GM12892 (cell line): ENCODE data around the gene TMEM120B.

Experiments used
- DNase-seq: peaks from one replicate; pipeline ENCODE4 v3.0.0; 2011; ENCODE audit not compliant: insufficient read length
- FAIRE-seq: peaks from 2 replicates; lab custom pipeline; 2011; peaks lifted over from hg19 to GRCh38; lab: Jason Lieb, UNC
- POLR2A ChIP-seq: IDR thresholded peaks from 2 replicates; pipeline ENCODE4 v1.6.1; 2011; ENCODE audit warnings: low read depth, low read length, control low read depth
- POLR2AphosphoS5 ChIP-seq: IDR thresholded peaks from 2 replicates; pipeline ENCODE4 v1.6.1; 2011; ENCODE audit warnings: low read depth, low read length, control low read depth
- TAF1 ChIP-seq: IDR thresholded peaks from 2 replicates; pipeline ENCODE4 v1.6.1; 2011; ENCODE audit warnings: low read depth, mild to moderate bottlenecking, control low read depth, low read length, borderline replicate concordance

Gene TMEM120B

DNA sequence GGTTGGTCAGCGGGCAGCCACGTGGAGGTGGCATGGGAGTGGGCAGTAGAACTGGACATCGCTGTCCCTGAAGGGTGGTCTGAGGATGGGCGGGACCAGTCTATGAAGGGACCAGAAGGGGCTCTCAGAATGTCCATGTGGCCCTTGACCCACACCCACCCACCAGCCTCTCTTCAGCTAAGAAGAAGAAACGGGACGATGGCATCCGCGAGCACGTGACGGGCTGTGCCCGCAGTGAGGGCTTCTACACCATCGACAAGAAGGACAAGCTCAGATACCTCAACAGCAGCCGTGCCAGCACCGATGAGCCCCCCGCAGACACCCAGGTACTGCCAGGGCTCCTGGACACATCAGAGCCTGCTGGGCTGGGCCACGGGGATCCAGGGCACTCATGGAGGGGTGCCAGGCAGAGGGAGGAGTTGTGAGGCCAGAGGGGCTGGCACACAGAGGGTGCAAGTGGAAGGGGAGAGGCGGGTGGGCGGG, 112.5 kb downstream of the TMEM120B start:
- FAIRE-seq (no peak), DNase-seq (no peak)
- TF ChIP-seq POLR2A (no peak), POLR2AphosphoS5 (peak; percentile 45; the same call in 1 of the 2 replicates)

DNA sequence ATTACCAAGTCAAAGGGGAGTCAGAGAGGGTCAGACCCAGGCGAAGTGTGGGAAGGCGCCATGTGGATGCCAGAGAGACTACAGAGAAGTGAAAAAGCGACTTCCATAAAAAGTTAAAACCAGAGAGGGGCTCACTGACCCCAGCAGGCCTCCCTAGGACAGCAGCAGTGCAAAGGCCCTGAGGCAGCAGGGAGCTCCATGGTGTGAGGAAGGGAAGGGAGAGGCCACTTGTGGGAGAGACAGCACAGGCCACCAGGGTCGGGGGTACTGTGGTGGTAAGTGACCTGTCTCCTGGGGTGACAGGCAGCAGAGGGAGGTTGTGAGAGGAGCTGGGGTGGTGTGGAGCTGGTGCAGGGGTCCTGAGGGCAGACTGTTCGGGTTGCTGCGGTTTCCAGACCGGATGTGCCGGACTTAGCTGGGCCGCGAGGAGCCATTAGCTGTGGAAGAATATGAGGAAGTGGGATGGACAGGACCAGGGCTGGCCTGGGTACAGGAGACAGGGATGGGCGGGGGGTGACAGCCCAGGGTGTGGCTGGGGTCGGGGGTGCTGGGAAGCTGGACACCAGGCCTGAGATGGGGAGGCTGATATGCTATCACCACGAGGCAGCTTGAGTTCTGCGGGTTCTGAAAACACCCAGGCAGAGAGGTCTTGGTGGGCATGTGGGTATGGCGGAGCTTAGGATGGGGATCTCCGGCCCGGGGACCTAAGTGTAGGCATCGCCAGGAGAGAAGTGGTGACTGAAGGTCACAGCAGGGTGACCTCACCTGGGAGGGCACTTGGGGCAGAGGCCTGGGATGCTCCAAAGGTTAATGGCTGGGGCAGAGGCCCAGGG, 114.0 kb downstream of the TMEM120B start:
- TF ChIP-seq POLR2A (no peak), TAF1 (no peak), POLR2AphosphoS5 (no peak)
- no peak for DNase-seq
- FAIRE-seq, result no peak

DNA sequence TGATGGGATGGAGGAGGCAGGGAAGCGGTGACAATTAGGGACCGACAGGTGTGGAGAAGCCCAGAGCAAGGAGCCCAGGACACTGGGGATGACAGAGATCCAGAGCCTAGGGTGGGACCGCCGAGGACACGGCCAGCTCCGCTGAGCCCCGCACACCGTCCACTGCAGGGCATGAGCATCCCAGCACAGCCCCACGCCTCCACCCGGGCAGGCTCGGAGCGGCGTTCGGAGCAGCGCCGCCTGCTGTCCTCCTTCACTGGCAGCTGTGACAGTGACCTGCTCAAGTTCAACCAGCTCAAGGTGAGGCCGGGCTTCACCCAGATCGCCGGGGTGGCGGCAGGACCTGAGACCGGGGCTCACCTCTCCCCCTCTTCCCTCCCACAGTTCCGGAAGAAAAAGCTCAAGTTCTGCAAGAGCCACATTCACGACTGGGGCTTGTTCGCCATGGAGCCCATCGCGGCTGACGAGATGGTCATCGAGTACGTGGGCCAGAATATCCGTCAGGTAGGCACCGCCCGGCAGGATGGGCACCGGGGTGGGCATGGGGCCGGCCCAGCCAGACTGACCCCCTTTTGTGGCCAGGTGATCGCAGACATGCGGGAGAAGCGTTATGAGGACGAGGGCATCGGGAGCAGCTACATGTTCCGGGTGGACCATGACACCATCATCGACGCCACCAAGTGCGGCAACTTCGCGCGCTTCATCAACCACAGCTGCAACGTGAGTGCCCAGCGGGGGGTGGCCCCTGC, 115.0 kb downstream of the TMEM120B start:
- FAIRE-seq (no peak), DNase-seq (no peak)
- no peak for TF ChIP-seq POLR2A
- TF ChIP-seq POLR2AphosphoS5, result no peak
- no peak for TF ChIP-seq TAF1

DNA sequence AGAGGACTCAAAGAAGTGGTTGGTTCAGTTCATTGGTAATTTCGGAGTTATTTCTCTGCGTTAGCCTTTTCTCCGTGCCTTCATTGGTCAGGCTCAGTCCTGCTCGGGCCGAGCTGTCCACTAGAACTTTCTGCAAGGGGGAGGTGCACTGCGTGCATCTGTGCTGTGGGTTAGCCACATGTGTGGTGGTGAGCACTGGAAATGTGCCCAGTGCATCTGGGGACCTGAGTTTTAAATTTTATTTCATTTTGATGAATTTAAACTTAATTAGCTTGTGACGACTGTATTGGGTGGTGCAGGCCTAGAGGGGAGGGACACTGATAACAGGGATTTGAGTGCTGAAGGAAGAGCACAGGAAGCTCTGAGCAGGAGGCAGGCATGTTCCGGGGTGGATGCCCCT, 115.8 kb downstream of the TMEM120B start:
- DNase-seq (no peak), FAIRE-seq (no peak)
- no peak for TF ChIP-seq POLR2A

DNA sequence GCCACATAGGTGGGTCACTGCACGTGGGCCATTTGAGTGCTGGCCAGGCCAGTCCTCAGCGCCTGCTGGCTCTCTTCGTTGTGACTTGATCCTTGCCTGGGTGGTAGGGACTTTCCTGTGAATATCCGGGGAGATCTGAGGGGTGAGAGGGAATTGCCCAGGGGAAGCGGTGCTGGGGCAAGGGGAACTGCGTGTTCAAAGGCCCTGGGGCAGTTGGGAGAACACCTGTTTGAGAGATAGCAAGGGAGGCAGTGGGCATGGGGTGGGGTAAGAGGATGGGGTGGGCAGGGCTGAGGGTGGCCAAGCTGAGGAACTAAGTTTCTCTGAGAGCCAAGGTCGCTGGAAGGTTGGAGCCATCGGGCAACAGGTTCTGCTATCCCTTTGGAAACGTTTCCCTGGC, 116.3 kb downstream of the TMEM120B start:
- DNase-seq (no peak), FAIRE-seq (no peak)
- TF ChIP-seq TAF1 (no peak), POLR2A (no peak)

DNA sequence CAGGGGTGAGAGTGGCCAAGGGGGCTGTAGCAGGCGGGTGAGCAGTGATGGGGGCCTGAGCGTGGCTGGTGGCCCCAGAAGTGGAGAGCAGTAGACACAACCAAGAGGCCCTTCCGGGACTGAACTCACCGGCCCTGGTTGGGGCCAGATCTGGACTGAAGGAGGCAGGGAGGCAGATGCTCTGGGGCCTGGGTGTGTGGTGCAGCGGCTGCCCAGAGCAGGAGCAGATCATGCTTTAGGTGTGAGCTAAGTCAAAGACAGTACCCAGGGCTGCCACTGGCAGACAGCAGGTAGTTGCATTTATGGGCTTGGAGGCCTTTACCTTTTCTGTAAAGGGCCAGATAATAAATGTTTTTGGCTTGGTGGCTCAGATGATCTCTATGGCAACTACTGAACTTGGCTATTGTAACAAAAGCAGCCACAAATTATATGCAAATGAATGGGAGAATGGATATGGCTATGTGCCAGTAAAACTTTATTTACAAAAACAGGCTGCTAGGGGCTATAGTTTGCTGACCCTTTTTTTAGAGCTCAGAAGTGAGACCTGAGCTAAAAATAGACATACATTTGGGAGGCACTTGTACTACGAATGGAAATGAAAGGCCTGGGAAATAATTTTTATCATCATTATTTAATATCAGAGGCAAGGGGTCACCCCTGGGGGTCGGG, 116.8 kb downstream of the TMEM120B start:
- FAIRE-seq (no peak), DNase-seq (no peak)
- no peak for TF ChIP-seq POLR2AphosphoS5
- TF ChIP-seq TAF1, result no peak
- no peak for TF ChIP-seq POLR2A

DNA sequence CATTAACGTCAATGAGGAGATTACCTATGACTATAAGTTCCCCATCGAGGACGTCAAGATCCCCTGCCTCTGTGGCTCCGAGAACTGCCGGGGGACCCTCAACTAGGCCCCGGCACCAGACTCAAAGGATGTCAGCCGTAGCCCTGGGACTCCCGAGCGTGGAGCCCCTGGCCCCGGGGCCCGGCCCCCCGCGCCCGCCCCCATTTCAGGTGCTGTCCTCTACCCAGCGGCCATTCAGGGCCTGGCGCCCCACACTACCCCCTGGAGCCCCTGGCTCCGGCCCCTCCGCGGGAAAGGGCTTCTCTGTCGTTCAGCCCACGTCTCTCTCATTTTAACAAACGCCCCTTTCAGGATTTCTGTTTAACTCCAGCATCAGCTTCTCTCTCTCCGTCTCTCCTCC, 117.6 kb downstream of the TMEM120B start:
- FAIRE-seq (no peak), DNase-seq (no peak)
- TF ChIP-seq POLR2AphosphoS5 (no peak), POLR2A (no peak), TAF1 (no peak)

DNA sequence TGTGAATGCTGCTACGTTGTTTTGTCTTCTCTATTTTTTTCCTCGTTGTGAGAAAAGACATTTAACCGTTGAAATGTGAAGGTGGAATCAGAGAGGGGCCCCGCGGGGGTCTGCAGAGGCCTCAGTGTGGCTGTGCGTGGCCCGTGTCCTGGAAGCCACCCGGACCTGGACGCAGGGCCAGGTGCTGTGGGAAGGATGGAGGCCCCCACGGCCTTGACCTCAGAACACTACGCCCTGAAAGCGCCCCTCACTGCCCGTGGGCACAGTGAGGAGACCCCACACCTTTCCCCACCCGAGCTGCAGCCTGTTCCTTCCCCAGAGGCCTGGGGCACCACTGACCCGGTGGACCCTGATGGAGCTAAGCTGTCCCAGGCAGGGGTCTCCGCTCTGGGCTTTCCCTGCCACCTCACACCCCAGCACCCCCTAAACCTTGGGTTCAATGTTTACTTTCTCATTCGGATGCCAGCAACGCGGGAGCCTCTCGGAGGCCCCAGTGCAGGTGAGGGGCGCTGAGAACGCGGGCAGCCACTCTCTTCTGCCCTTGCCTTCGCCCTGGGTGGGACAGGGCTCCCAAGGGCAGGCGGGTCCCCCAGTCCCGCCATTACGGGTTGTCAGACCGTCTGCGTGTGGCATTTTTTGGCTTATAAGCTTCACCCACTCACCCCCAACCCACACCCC, 118.2 kb downstream of the TMEM120B start:
- DNase-seq, result no peak
- TF ChIP-seq POLR2AphosphoS5 (no peak), TAF1 (no peak), POLR2A (no peak)
- no peak for FAIRE-seq
